D341Med (cell line): ENCODE measurements around the gene MYORG.

ENCODE experiments used
- DNase-seq: peaks from one replicate; pipeline ENCODE4 v3.0.0; 2012; ENCODE audit warnings: low spot score

Gene MYORG

GRCh38 chr9:34376596-34377403 is at the start of gene MYORG:
Gene MYORG, minus strand, starts transcription at chr9:34376898. Its CDS starts 3,955 bp downstream, at chr9:34372943.
- peak; percentile 97 for DNase-seq

DNA sequence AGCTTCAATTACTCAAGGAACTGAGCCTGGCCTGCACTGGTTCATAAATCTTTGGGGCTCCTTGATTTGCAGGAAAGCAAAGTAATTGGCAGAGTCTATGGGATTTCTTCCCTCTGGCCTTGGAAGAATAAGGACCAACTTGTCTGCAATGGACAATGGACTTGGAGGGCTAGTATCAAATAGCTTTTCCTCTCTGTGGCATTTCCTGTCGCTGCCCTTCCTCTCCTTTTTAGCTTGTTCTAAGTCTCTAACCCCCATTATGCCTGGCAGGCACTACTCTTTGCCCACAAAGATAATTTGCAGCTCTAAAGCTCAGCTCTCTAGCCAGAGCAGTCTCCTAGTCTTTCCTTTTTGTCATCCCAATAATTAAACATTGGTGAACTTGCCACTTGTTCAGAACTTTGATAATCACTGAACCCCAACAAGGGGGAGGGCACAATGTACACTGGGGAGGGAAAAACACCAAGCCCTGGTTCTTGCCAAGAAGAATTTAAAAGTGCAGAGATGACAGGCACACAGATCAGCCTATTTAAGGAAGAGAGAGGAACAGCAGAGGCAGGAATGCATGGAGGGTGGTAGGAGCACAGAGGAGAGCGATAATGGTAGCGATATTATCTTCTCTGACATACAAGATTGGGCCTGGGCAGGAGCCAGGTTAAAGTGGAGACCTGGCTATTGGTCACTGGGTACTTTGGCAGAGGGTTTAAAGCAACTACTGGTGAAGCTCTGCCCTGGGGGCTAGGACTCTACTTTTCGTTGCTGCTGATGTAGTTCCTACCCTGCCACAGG is 43.2 kb upstream of the MYORG start:
- DNase-seq, result no peak

GRCh38 chr9:34417734-34418133 is 41.0 kb upstream of the MYORG start:
- DNase-seq, result no peak

- peak; percentile 22 for DNase-seq
These were observed 36.6 kb upstream of the MYORG start for GRCh38 chr9:34413231-34413852.

GRCh38 chr9:34412336-34412735 is 35.6 kb upstream of the MYORG start:
- DNase-seq, result no peak

DNA sequence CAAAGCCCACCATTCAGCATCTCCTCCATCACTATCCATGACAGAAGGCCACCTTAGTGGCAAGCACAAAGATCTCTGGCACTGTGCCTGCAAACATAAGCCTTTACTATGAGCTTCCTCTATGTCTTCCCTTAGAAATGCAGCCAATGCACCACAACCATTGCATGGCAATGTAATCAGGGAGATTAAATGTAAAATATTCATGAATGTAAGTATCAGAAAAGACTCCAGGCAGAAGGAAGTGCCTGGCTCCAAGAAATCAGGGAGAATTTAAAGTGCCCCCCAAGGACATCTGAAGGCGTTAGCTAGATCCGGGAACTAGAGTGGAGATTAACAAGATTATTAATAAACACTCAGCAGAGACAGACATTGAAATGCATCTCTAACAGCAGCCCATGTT is 32.5 kb upstream of the MYORG start:
- DNase-seq, result no peak

- peak; percentile 51 for DNase-seq
These were observed 31.5 kb upstream of the MYORG start for GRCh38 chr9:34408173-34408572.

DNA sequence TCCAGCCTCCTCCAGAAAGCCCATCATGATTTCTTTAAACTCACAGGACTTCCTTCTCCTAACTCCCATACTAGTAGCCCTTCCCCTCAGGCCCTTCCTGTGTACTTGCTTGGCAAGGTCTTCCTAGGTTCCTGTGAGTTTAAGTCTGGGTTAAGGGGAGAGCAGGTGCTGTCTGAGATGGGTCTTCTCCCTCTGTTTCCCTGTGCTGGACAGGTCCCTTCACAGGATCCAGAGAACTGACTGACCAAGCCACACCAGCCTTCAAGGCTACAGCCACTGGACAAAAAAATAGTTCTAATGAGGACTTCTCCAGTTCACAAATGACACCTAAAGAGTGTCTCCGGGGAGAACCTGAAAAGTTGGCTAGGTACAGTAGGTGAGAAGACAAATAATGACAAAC is 29.5 kb upstream of the MYORG start:
- no peak for DNase-seq

- DNase-seq, result no peak
These were observed 29.0 kb upstream of the MYORG start for GRCh38 chr9:34405719-34406118.

GRCh38 chr9:34403554-34404380 is 27.1 kb upstream of the MYORG start:
- DNase-seq, result peak; percentile 81

DNA sequence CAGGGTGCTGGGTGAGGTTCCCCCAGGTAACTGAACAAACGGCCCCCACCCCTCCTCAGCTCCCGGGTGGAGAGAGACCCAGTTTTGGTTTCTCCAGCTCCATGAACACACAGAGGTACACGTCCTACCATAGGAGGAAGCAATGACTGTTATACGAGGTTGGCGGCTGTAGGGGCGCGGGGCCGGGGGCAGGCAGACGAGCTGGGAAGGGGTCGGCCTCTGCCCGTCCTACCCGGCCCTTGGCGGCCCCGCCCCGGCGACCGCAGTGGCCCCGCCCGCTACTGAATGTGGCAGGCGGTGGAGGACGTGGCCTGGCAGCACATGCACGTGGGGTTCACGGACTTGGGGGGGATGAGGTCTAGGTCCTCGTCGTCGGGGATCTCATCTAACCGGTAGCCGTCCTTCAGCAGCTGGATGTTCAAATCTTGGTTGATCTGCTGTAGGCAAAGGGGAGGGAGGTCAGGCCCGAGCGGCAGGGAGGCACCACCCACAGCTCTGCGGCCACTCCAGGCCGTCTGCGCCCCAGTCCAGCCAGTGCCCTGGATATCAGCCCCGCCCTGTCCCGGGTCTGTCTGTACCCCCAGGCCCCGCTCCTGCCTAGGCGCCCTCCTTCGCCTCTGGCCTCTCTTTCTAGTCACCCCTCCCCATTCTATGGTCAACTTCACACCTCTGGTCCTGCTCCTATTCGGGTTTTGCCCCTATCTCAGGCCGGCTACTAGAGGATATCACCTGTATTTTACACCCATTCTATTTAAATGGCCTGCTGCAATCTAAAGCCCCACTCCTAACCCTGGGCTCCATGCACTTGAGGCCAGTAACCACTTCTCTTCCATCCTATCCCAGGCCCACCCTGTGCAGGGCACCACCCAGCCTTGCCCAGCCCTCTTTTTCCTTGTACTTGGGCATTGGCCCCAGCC is 24.2 kb upstream of the MYORG start:
- DNase-seq, result no peak

- no peak for DNase-seq
These were observed 23.6 kb upstream of the MYORG start for GRCh38 chr9:34400275-34400674.

- DNase-seq, result no peak
These were observed 23.0 kb upstream of the MYORG start for GRCh38 chr9:34399729-34400128.

GRCh38 chr9:34398875-34399274 is 22.2 kb upstream of the MYORG start:
- no peak for DNase-seq

- no peak for DNase-seq
These were observed 19.8 kb upstream of the MYORG start for GRCh38 chr9:34396276-34397214.

GRCh38 chr9:34392511-34392910 is 15.8 kb upstream of the MYORG start:
- DNase-seq, result peak; percentile 4

DNA sequence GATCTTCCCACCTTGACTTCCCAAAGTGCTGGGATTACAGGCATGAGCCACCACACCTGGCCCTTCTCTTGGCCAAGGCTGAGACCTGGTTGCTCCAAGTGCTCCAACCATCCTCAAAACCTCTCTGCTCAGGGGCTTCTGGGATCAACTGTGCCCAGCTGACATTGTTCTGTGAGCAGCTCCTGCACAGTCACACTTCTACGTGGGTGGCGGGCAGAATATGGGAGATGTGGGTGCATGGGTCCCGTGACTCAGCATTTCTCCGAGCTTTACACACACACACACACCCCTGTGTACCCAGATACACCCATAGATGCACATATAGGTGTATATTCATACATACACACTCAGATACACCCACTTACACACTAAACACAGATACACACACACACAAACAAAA is 10.5 kb upstream of the MYORG start:
- DNase-seq, result no peak

DNA sequence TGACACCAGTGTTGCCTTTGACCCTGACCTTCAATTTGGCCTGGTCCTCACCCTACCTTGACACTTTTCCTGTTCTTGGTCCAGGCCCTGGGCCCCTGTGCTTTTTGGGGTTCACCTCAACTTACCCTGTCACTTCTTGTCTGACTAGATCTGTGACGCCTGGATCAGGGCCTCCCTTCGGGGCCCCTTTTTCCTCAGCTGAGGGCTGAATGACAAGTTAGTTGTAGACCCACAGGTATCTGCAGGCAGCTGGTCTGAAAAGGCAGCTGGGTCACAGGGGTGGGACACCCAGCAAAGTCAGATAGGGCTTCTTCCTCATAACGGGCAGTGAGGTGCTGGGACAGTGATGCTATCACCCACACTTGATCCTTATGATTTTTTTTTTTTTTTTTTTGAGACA is 10.0 kb upstream of the MYORG start:
- DNase-seq, result peak; percentile 7

DNA sequence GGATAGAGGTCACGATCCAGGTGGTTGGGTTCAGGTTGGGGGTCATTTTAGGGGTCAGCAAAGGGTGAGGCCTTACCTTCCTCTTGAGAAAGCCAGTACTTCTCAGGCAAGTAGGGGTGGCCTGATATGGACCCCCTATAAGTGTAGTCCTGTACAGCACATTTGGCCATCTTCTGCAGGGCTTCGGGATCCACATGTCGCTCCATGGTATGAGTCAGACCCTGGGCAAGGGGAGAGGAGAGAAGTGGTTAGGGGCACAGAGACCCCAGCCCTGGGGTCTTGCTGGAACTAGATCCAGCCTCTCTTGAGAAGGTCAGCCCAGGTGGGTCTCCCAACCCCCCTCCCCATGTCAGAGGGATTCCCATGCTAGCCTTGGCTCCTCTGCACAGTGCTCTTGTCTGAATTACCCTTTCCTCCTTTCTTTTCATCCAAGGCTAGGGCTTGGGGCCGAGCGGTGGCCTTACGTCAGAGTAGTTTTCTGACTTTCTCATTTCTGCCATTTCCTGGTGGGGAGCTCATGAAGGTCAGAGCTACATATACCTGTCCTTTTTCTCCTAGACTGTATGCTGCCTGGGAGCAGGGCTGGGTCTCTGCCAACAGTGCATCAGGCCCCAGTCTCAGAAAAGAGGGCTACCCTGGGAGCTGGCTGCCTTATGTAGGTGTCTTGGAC is 9.0 kb upstream of the MYORG start:
- DNase-seq, result peak; percentile 10
